ENCODE data around the gene EXOC6B.

EXOC6B gene

GRCh38 chr2:72785517-72785916, 40.3 kb downstream of the EXOC6B start:
- no peak for DNase-seq

GRCh38 chr2:72782520-72782919, 43.3 kb downstream of the EXOC6B start:
- DNase-seq = no peak

GRCh38 chr2:72781480-72781879, 44.4 kb downstream of the EXOC6B start:
- no peak for DNase-seq

- DNase-seq = no peak
Measured at GRCh38 chr2:72780477-72780876, 45.4 kb downstream of the EXOC6B start.

GRCh38 chr2:72779495-72779894, 46.3 kb downstream of the EXOC6B start:
- DNase-seq = no peak

- DNase-seq = no peak
Measured at GRCh38 chr2:72778410-72778809, 47.4 kb downstream of the EXOC6B start.

- peak; percentile 67 for DNase-seq
Measured at GRCh38 chr2:72770879-72771461, 54.9 kb downstream of the EXOC6B start.

GRCh38 chr2:72765997-72766609, 59.7 kb downstream of the EXOC6B start:
- no peak for DNase-seq

GRCh38 chr2:72762276-72762675, 63.6 kb downstream of the EXOC6B start:
- no peak for DNase-seq

- no peak for DNase-seq
Measured at GRCh38 chr2:72759755-72760154, 66.1 kb downstream of the EXOC6B start.

- DNase-seq = no peak
Measured at GRCh38 chr2:72757177-72757775, 68.6 kb downstream of the EXOC6B start.

GRCh38 chr2:72755647-72756423, 70.0 kb downstream of the EXOC6B start:
- no peak for DNase-seq

- DNase-seq = no peak
Measured at GRCh38 chr2:72754628-72755320, 71.1 kb downstream of the EXOC6B start.

- DNase-seq = no peak
Measured at GRCh38 chr2:72750977-72751639, 74.7 kb downstream of the EXOC6B start.

GRCh38 chr2:72750466-72750865, 75.4 kb downstream of the EXOC6B start:
- no peak for DNase-seq

GRCh38 chr2:72747344-72747743, 78.5 kb downstream of the EXOC6B start:
- no peak for DNase-seq

GRCh38 chr2:72745679-72746368, 80.0 kb downstream of the EXOC6B start:
- DNase-seq = peak; percentile 25

- DNase-seq = no peak
Measured at GRCh38 chr2:72744049-72744448, 81.8 kb downstream of the EXOC6B start.

- DNase-seq = no peak
Measured at GRCh38 chr2:72743481-72743880, 82.4 kb downstream of the EXOC6B start.

- DNase-seq = no peak
Measured at GRCh38 chr2:72738096-72738495, 87.7 kb downstream of the EXOC6B start.

GRCh38 chr2:72734432-72734831, 91.4 kb downstream of the EXOC6B start:
- DNase-seq = no peak

GRCh38 chr2:72731116-72731515, 94.7 kb downstream of the EXOC6B start:
- no peak for DNase-seq

All from NCI-H1417 treated with DMSO at 0.1 percent for 48 hours (cell line).